ENCODE data around the gene ZBTB37. TPM values are rescaled to one million over a fixed set of nuclear protein-coding genes. Genes with fewer than 3 reads are reported as not detected.
"Not testable (repeated sequence)": the region's sequence is repeated elsewhere in the genome, so short reads cannot be mapped to it uniquely, and the experiment has no call there.

Gene ZBTB37
- polyA plus RNA-seq, 2 donors = 0.47 to 1.3 TPM

DNA sequence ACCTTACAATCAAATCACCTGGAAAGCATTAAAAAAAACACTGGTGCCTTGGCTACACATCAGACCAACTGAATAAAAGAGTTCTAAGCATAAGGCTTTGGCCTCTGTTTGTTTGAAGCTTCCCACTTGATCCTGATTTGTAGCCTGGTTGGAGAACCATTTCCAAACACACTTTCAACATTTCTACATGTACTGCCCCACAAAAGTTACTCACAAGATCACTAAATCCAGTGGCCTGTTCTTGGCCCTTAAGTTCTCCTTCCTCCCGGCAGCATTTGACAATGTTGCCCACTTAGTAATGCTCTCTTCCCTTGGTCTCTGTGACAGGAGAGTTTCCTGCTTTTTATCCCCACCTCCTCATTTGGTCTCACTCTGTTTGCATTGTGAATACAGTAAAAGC, 12.2 kb upstream of the ZBTB37 start:
- 87 to 90% methylated on average over 1 of the region's 1 CpG for whole genome bisulfite sequencing, 2 donors
- no peaks in the 10 kb centered on the region for H3K4me1 ChIP-seq (ENCODE audit: control insufficient read depth in 2 of 2, insufficient read depth in 2 of 2, low read length in 1 of 2)
- H3K4me3 ChIP-seq (ENCODE audit: low read depth in 1 of 2, low read length in 2 of 2) = no peak overlapping the region
- H3K36me3 ChIP-seq (ENCODE audit: control insufficient read depth in 2 of 2, insufficient read depth in 2 of 2, low read length in 1 of 2) = peaks cover 3% of the 10 kb centered on the region in 2 donors
- no peaks in the 10 kb centered on the region for H3K27me3 ChIP-seq (ENCODE audit: control insufficient read depth in 1 of 2, insufficient read depth in 2 of 2, low read length in 2 of 2)
- no peak overlapping the region for H3K27ac ChIP-seq (ENCODE audit: low read depth in 2 of 2, low read length in 1 of 2)
- no peaks in the 10 kb centered on the region for H3K9me3 ChIP-seq (ENCODE audit: control insufficient read depth in 2 of 2, insufficient read depth in 1 of 2, low read depth in 1 of 2, low read length in 1 of 2)

DNA sequence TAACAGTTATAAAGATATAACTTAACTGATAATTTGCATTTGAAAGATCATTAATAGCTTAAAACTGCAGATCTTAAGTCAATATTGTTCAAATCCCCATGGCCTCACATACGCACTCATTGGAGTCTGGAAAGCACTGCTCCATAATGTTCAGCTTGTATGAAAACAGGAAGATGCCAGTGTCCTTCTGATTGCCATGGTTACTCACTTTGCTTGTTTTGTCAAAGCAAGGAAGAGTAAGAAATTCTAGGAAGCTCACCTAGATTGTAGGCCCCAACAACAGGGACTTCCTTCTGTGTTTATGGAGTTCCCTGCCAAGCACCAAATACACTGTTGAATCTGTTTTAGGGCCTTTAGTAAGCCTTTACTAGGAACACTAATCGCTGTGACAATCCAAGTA, 11.3 kb upstream of the ZBTB37 start:
- WGBS, 2 donors = 87 to 94% methylated on average over 2 of the region's 2 CpGs
- peaks cover 3 to 6% of the 10 kb centered on the region in 2 donors for H3K36me3 ChIP-seq (ENCODE audit: control insufficient read depth in 2 of 2, insufficient read depth in 2 of 2, low read length in 1 of 2)

GRCh38 chr1:173857363-173857917, 10.7 kb upstream of the ZBTB37 start:
- Histone ChIP-seq H3K36me3 (ENCODE audit: control insufficient read depth in 2 of 2, insufficient read depth in 2 of 2, low read length in 1 of 2) (peaks cover 3 to 6% of the 10 kb centered on the region in 2 donors), H3K27ac (ENCODE audit: low read depth in 2 of 2, low read length in 1 of 2) (no peak overlapping the region)

More for the DNA sequence above, 11.3 kb upstream of the ZBTB37 start:
- Histone ChIP-seq H3K4me3 (ENCODE audit: low read depth in 1 of 2, low read length in 2 of 2) (no peak overlapping the region), H3K9me3 (ENCODE audit: control insufficient read depth in 2 of 2, insufficient read depth in 1 of 2, low read depth in 1 of 2, low read length in 1 of 2) (no peaks in the 10 kb centered on the region), H3K27ac (ENCODE audit: low read depth in 2 of 2, low read length in 1 of 2) (no peak overlapping the region), H3K27me3 (ENCODE audit: control insufficient read depth in 1 of 2, insufficient read depth in 2 of 2, low read length in 2 of 2) (no peaks in the 10 kb centered on the region), H3K4me1 (ENCODE audit: control insufficient read depth in 2 of 2, insufficient read depth in 2 of 2, low read length in 1 of 2) (no peaks in the 10 kb centered on the region)

DNA sequence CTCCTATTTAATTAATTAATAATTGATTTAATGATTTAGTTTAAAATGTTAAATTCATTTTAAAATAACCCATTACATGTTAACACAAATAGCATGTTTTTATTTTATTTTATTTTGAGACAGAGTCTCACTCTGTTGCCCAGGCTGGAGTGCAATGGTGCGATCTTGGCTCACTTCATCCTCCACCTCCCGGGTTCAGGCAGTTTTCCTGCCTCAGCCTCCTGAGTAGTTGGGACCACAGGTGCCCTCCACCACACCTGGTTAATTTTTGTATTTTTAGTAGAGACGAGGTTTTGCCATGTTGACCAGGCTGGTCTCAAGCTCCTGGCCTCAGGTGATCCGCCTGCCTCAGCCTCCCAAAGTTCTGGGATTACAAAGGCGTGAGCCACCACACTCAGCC, 8.6 kb upstream of the ZBTB37 start:
- peaks cover 11% of the 10 kb centered on the region in 2 donors for H3K36me3 ChIP-seq (ENCODE audit: control insufficient read depth in 2 of 2, insufficient read depth in 2 of 2, low read length in 1 of 2)
- H3K27ac ChIP-seq (ENCODE audit: low read depth in 2 of 2, low read length in 1 of 2); H3K9me3 ChIP-seq (ENCODE audit: control insufficient read depth in 2 of 2, insufficient read depth in 1 of 2, low read depth in 1 of 2, low read length in 1 of 2); H3K4me1 ChIP-seq (ENCODE audit: control insufficient read depth in 2 of 2, insufficient read depth in 2 of 2, low read length in 1 of 2); H3K27me3 ChIP-seq (ENCODE audit: control insufficient read depth in 1 of 2, insufficient read depth in 2 of 2, low read length in 2 of 2); H3K4me3 ChIP-seq (ENCODE audit: low read depth in 1 of 2, low read length in 2 of 2): not testable (repeated sequence)
- 98 to 100% methylated on average over 5 of the region's 5 CpGs for WGBS, 2 donors

More at GRCh38 chr1:173857363-173857917, 10.7 kb upstream of the ZBTB37 start:
- no peaks in the 10 kb centered on the region for H3K27me3 ChIP-seq (ENCODE audit: control insufficient read depth in 1 of 2, insufficient read depth in 2 of 2, low read length in 2 of 2)
- 84 to 87% methylated on average over 4 of the region's 4 CpGs for WGBS, 2 donors
- no peaks in the 10 kb centered on the region for H3K4me1 ChIP-seq (ENCODE audit: control insufficient read depth in 2 of 2, insufficient read depth in 2 of 2, low read length in 1 of 2)
- H3K9me3 ChIP-seq (ENCODE audit: control insufficient read depth in 2 of 2, insufficient read depth in 1 of 2, low read depth in 1 of 2, low read length in 1 of 2) = no peaks in the 10 kb centered on the region
- no peak overlapping the region for H3K4me3 ChIP-seq (ENCODE audit: low read depth in 1 of 2, low read length in 2 of 2)

GRCh38 chr1:173860065-173860464, 8.1 kb upstream of the ZBTB37 start:
- Histone ChIP-seq H3K4me1 (ENCODE audit: control insufficient read depth in 2 of 2, insufficient read depth in 2 of 2, low read length in 1 of 2) (no peaks in the 10 kb centered on the region), H3K4me3 (ENCODE audit: low read depth in 1 of 2, low read length in 2 of 2) (no peak overlapping the region), H3K27me3 (ENCODE audit: control insufficient read depth in 1 of 2, insufficient read depth in 2 of 2, low read length in 2 of 2) (no peaks in the 10 kb centered on the region), H3K27ac (ENCODE audit: low read depth in 2 of 2, low read length in 1 of 2) (no peak overlapping the region), H3K9me3 (ENCODE audit: control insufficient read depth in 2 of 2, insufficient read depth in 1 of 2, low read depth in 1 of 2, low read length in 1 of 2) (no peaks in the 10 kb centered on the region), H3K36me3 (ENCODE audit: control insufficient read depth in 2 of 2, insufficient read depth in 2 of 2, low read length in 1 of 2) (peaks cover 11 to 14% of the 10 kb centered on the region in 2 donors)
- 88 to 91% methylated on average over 1 of the region's 1 CpG for WGBS, 2 donors

- H3K36me3 ChIP-seq (ENCODE audit: control insufficient read depth in 2 of 2, insufficient read depth in 2 of 2, low read length in 1 of 2) = peaks cover 11 to 14% of the 10 kb centered on the region in 2 donors
- WGBS, 2 donors = 89 to 90% methylated on average over 7 of the region's 7 CpGs
- no peaks in the 10 kb centered on the region for H3K4me1 ChIP-seq (ENCODE audit: control insufficient read depth in 2 of 2, insufficient read depth in 2 of 2, low read length in 1 of 2)
- H3K9me3 ChIP-seq (ENCODE audit: control insufficient read depth in 2 of 2, insufficient read depth in 1 of 2, low read depth in 1 of 2, low read length in 1 of 2) = no peaks in the 10 kb centered on the region
- no peak overlapping the region for H3K27ac ChIP-seq (ENCODE audit: low read depth in 2 of 2, low read length in 1 of 2)
- H3K4me3 ChIP-seq (ENCODE audit: low read depth in 1 of 2, low read length in 2 of 2) = no peak overlapping the region
- H3K27me3 ChIP-seq (ENCODE audit: control insufficient read depth in 1 of 2, insufficient read depth in 2 of 2, low read length in 2 of 2) = no peaks in the 10 kb centered on the region
Observed at GRCh38 chr1:173861731-173862145, 6.4 kb upstream of the ZBTB37 start.

DNA sequence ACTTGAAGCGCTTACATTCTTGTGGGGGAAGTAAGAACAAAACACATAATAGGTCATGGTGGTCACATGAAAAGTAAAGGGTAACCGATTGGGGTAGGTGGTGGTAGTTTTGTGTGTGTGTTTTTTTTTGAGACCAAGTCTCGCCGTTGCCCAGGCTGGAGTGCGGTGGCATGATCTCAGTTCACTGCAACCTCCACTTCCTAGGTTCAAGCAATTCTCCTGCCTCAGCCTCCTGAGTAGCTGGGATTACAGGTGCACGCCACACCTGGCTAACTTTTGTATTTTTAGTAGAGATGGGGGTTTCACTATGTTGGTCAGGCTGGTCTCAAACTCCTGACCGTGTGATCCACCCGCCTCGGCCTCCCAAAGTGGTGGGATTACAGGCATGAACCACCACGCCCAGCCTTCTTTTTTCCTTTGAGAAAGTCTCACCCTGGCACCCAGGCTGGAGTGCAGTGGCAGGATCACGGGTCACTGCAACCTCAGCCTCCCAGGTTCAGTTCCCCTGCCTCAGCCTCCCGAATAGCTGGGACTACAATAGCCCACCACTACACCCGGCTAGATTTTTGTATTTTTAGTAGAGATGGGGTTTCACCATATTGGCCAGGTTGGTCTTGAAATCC, 5.9 kb upstream of the ZBTB37 start:
- not testable (repeated sequence) for H3K4me1 ChIP-seq (ENCODE audit: control insufficient read depth in 2 of 2, insufficient read depth in 2 of 2, low read length in 1 of 2); H3K27ac ChIP-seq (ENCODE audit: low read depth in 2 of 2, low read length in 1 of 2); H3K9me3 ChIP-seq (ENCODE audit: control insufficient read depth in 2 of 2, insufficient read depth in 1 of 2, low read depth in 1 of 2, low read length in 1 of 2); H3K27me3 ChIP-seq (ENCODE audit: control insufficient read depth in 1 of 2, insufficient read depth in 2 of 2, low read length in 2 of 2); H3K4me3 ChIP-seq (ENCODE audit: low read depth in 1 of 2, low read length in 2 of 2)
- peaks cover 11 to 14% of the 10 kb centered on the region in 2 donors for H3K36me3 ChIP-seq (ENCODE audit: control insufficient read depth in 2 of 2, insufficient read depth in 2 of 2, low read length in 1 of 2)
- WGBS, 2 donors = 75 to 80% methylated on average over 13 of the region's 13 CpGs

- WGBS, 2 donors = 68 to 71% methylated on average over 8 of the region's 8 CpGs
- Histone ChIP-seq H3K27ac (ENCODE audit: low read depth in 2 of 2, low read length in 1 of 2) (no peak overlapping the region), H3K9me3 (ENCODE audit: control insufficient read depth in 2 of 2, insufficient read depth in 1 of 2, low read depth in 1 of 2, low read length in 1 of 2) (no peaks in the 10 kb centered on the region), H3K4me1 (ENCODE audit: control insufficient read depth in 2 of 2, insufficient read depth in 2 of 2, low read length in 1 of 2) (no peaks in the 10 kb centered on the region), H3K36me3 (ENCODE audit: control insufficient read depth in 2 of 2, insufficient read depth in 2 of 2, low read length in 1 of 2) (peaks cover 7 to 10% of the 10 kb centered on the region in 2 donors), H3K4me3 (ENCODE audit: low read depth in 1 of 2, low read length in 2 of 2) (no peak overlapping the region), H3K27me3 (ENCODE audit: control insufficient read depth in 1 of 2, insufficient read depth in 2 of 2, low read length in 2 of 2) (no peaks in the 10 kb centered on the region)
Observed at GRCh38 chr1:173862769-173863223, 5.4 kb upstream of the ZBTB37 start.

GRCh38 chr1:173863224-173864161, 4.7 kb upstream of the ZBTB37 start:
- Histone ChIP-seq H3K9me3 (ENCODE audit: control insufficient read depth in 2 of 2, insufficient read depth in 1 of 2, low read depth in 1 of 2, low read length in 1 of 2) (no peaks in the 10 kb centered on the region), H3K36me3 (ENCODE audit: control insufficient read depth in 2 of 2, insufficient read depth in 2 of 2, low read length in 1 of 2) (peaks cover 7 to 10% of the 10 kb centered on the region in 2 donors), H3K4me1 (ENCODE audit: control insufficient read depth in 2 of 2, insufficient read depth in 2 of 2, low read length in 1 of 2) (no peaks in the 10 kb centered on the region), H3K4me3 (ENCODE audit: low read depth in 1 of 2, low read length in 2 of 2) (no peak overlapping the region), H3K27ac (ENCODE audit: low read depth in 2 of 2, low read length in 1 of 2) (no peak overlapping the region), H3K27me3 (ENCODE audit: control insufficient read depth in 1 of 2, insufficient read depth in 2 of 2, low read length in 2 of 2) (no peaks in the 10 kb centered on the region)
